ENCODE measurements around the gene PARP14.
A peak's percentile ranks its signal among the peaks of the same experiment; 100 is the strongest.
"Not testable (repeated sequence)": the region's sequence is repeated elsewhere in the genome, so short reads cannot be mapped to it uniquely, and the experiment has no call there.

The PARP14 gene

DNA sequence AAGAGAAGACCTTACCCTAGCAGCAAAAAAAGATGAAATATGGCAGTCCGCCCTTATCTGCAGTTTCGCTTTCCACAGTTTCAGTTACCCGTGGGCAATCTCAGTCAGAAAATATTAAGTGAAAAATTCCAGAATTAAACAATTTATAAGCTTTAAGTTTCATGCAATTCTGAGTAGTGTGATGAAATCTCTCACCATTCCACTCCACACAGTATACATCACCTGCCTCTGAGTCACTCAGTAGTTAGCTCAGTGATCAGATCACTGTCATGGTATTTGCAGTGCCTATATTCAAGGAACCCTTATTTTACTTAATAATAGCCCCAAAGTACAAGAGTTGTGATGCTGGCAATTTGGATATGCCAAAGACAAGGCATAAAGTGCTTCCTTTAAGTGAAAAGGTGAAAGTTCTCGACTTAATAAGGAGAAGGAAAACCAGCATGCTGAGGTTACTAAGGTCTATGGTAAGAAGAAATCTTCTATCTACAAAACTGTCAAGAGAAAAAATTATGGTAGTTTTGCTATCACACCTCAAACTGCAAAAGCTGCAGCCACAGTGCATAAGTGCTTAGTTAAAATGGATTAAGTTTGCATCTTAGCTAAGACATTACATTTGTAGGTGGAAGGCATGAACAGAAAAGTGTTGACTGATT, 64.9 kb downstream of the PARP14 start:
- no peak overlapping the region for H3K4me3 ChIP-seq (ENCODE audit: low read depth, low read length)
- H3K27me3 ChIP-seq (replicated peaks) = no peaks in the 10 kb centered on the region
- H3K36me3 ChIP-seq (replicated peaks) = no peaks in the 10 kb centered on the region
- no peak overlapping the region for H3K27ac ChIP-seq
- in situ Hi-C loops (cut with HindIII; ENCODE audit: low pct_ligation_motif_present, low sequenced_read_pairs) = no loop called here
- DNase-seq = peak; percentile 49
- TF ChIP-seq, protein P1, sequence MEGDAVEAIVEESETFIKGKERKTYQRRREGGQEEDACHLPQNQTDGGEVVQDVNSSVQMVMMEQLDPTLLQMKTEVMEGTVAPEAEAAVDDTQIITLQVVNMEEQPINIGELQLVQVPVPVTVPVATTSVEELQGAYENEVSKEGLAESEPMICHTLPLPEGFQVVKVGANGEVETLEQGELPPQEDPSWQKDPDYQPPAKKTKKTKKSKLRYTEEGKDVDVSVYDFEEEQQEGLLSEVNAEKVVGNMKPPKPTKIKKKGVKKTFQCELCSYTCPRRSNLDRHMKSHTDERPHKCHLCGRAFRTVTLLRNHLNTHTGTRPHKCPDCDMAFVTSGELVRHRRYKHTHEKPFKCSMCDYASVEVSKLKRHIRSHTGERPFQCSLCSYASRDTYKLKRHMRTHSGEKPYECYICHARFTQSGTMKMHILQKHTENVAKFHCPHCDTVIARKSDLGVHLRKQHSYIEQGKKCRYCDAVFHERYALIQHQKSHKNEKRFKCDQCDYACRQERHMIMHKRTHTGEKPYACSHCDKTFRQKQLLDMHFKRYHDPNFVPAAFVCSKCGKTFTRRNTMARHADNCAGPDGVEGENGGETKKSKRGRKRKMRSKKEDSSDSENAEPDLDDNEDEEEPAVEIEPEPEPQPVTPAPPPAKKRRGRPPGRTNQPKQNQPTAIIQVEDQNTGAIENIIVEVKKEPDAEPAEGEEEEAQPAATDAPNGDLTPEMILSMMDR (IDR thresholded peaks at IDR 0.05; ENCODE audit: low read depth, low read length, missing control alignments) = no peak

DNA sequence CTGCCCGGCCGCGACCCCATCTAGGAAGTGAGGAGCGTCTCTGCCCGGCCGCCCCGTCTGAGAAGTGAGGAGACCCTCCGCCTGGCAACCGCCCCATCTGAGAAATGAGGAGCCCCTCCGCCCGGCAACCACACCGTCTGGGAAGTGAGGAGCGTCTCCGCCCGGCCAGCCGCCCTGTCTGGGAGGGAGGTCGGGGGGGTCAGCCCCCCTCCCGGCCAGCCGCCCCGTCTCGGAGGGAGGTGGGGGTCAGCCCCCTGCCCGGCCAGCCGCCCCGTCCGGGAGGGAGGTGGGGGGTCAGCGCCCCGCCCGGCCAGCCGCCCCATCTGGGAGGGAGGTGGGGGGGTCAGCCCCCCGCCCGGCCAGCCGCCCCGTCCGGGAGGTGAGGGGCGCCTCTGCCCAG, 66.7 kb downstream of the PARP14 start:
- H3K4me3 ChIP-seq (ENCODE audit: low read depth, low read length); in situ Hi-C loops (cut with HindIII; ENCODE audit: low pct_ligation_motif_present, low sequenced_read_pairs); H3K27me3 ChIP-seq (replicated peaks); DNase-seq; H3K27ac ChIP-seq; H3K36me3 ChIP-seq (replicated peaks): not testable (repeated sequence)

DNA sequence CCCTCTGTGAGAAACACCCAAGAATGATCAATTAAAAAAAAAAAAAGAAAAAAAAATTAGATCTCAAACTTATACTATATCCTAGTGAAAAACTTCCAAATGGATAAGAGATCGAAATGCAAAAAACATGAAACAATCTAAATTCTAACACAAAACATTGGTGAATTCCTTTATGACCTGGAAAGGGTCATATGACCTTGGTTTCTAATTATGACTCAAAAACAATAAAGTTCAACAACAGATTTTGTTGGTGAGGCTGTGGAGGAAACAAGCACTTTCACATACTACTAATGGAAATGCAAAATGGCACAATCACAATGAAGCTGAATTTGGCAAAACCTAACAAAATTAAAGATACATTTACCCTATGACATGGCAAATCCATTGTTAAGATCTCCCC, 67.7 kb downstream of the PARP14 start:
- no peak overlapping the region for H3K27ac ChIP-seq
- in situ Hi-C loops (cut with HindIII; ENCODE audit: low pct_ligation_motif_present, low sequenced_read_pairs) = no loop called here
- no peak for DNase-seq
- TF ChIP-seq, protein P1 (IDR thresholded peaks at IDR 0.05; ENCODE audit: low read depth, low read length, missing control alignments) = no peak
- no peak overlapping the region for H3K4me3 ChIP-seq (ENCODE audit: low read depth, low read length)
- H3K36me3 ChIP-seq (replicated peaks) = no peaks in the 10 kb centered on the region
- H3K27me3 ChIP-seq (replicated peaks) = no peaks in the 10 kb centered on the region

DNA sequence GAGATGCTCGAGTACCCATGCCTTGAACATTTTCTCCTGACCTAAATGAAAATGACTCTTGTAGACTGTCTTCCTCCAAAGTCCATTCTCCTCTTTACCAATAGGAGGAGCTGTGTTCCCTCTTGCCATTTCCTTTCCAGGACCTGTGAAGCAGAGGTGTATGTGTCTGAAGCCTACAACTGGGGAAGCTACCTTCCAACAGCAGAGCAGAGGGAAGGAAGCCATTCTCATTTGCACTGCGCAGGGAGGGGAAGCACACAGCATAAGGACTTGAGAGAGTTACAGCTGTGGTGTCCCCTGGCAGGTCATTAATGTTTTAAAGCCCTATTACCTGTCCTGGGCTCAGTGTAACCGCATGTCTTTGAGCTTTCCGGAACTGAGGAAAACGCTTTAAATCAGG, 74.3 kb downstream of the PARP14 start:
- Histone ChIP-seq H3K36me3 (replicated peaks) (no peaks in the 10 kb centered on the region), H3K4me3 (ENCODE audit: low read depth, low read length) (no peak overlapping the region), H3K27ac (no peak overlapping the region), H3K27me3 (replicated peaks) (no peaks in the 10 kb centered on the region)
- in situ Hi-C loops (cut with HindIII; ENCODE audit: low pct_ligation_motif_present, low sequenced_read_pairs) = no loop called here
- TF ChIP-seq, protein P1 (IDR thresholded peaks at IDR 0.05; ENCODE audit: low read depth, low read length, missing control alignments) = peak; percentile 84
- peak; percentile 25 for DNase-seq

DNA sequence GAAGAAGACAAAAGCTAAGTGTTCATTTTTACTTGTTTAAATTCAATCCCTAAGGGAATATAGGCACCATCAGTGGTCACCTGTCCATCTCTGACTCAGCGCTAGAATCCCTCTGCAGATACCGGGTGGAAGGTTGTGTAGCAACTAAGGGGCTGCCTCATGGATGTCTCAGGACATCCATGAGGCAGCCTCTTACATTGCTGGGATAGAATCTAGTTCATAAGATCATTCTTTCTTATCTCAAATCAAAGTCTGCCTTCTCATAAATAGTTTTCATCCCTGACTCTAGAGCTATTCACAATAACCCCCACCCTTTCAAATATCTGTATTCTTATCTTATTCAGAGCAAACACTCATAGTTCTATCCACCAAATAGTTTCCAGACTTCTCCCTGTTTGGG, 74.9 kb downstream of the PARP14 start:
- in situ Hi-C loops (cut with HindIII; ENCODE audit: low pct_ligation_motif_present, low sequenced_read_pairs) = no loop called here
- Histone ChIP-seq H3K27ac (no peak overlapping the region), H3K36me3 (replicated peaks) (no peaks in the 10 kb centered on the region), H3K27me3 (replicated peaks) (no peaks in the 10 kb centered on the region), H3K4me3 (ENCODE audit: low read depth, low read length) (no peak overlapping the region)
- TF ChIP-seq, protein P1 (IDR thresholded peaks at IDR 0.05; ENCODE audit: low read depth, low read length, missing control alignments) = no peak
- DNase-seq = no peak

DNA sequence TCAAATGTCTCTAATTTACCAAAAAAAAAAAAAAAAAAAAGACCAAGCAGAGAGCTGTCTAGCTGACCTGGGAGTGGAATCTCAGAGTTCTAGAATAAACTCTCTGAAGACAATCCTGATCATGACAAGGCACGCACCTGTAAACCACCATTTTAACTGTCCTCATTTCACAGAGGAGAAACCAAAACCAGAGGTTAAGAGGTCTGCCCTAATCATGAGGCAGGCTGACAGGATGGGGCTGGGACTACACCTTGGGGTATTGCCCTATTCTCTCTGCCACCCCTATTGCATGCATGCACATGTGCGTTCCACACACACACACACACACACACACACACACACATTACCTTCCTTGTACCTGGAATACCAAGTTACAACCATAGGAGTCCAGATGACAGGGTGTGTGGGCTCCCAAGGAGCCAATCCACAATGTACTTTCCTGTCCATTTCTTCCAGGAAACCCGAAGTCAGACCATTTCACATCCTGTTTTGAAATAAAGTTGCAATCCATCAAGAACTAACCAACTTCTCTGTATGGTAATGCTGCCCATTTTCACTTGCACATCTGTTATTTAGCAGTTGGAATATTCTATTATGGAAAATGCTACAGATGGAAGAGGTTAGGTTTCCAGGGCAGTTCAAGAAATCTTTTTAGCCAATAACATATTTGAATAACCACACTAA, 78.4 kb downstream of the PARP14 start:
- Histone ChIP-seq H3K27me3 (replicated peaks) (no peaks in the 10 kb centered on the region), H3K36me3 (replicated peaks) (no peaks in the 10 kb centered on the region), H3K27ac (no peak overlapping the region), H3K4me3 (ENCODE audit: low read depth, low read length) (no peak overlapping the region)
- in situ Hi-C loops (cut with HindIII; ENCODE audit: low pct_ligation_motif_present, low sequenced_read_pairs) = no loop called here
- DNase-seq = no peak
- TF ChIP-seq, protein P1 (IDR thresholded peaks at IDR 0.05; ENCODE audit: low read depth, low read length, missing control alignments) = no peak
